SK-N-MC (cell line): ENCODE data around the gene AIPL1.

ENCODE experiments used
- EZH2 ChIP-seq: fragments of 200-600 bp; sonication (generic); IDR thresholded peaks from one replicate; pipeline ENCODE4 v1.6.1; 2017; ENCODE audit warnings: antibody characterized with exemption
- FOXP2 ChIP-seq: optimal IDR thresholded peaks from 2 replicates; pipeline ENCODE3; 2011; ENCODE audit warnings: mild to moderate bottlenecking, moderate library complexity; ENCODE audit not compliant: insufficient read depth; ENCODE audit errors: extremely low read length, control extremely low read depth

DNA sequence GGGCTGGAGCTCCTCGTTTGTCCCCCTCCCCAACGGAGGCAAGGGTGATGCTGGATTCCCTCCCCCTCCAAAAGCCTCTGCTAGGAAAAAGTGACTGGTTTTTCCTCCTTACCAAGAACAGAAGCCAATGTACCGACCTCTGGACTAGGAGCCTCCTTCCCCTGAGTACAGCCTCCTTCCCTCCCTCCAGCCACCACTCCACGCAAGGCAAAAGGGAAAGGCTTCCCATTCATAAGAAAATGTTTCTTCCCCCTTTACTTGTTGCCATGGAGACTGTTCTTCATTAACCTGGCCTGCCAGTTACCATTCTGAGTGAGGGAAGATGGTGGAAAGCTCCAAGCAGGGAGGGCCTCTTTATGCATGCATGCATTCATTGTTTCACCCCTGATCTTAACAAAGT is 5.0 kb upstream of the AIPL1 start:
- TF ChIP-seq FOXP2 (no peak), EZH2 (no peak)
